Neural cell (in vitro differentiated cells): ENCODE measurements around the gene BLTP1. TPM values are rescaled to one million over a fixed set of nuclear protein-coding genes. Genes with fewer than 3 reads are reported as not detected.

Source experiments
- H2AFZ ChIP-seq: fragments of 200-600, 300-800 bp; sonication (generic), shearing (Covaris generic); 2 replicates; pipeline ENCODE4 v1.6.0; 2014; ENCODE audit warnings: low read depth, mild to moderate bottlenecking, antibody characterized with exemption, low read length, moderate library complexity
- H3F3A ChIP-seq: fragments of 200-600 bp; shearing (Covaris generic); 2 replicates; pipeline ENCODE4 v1.6.1; 2016; ENCODE audit warnings: mild to moderate bottlenecking, moderate library complexity, mixed read lengths, antibody characterized with exemption, low read length; ENCODE audit not compliant: insufficient read depth, poor library complexity, severe bottlenecking
- H3K27ac ChIP-seq: fragments of 200-600, 300-800 bp; sonication (generic), shearing (Covaris generic); 2 replicates; pipeline ENCODE4 v1.5.1; 2014; ENCODE audit warnings: mild to moderate bottlenecking, low read length, moderate library complexity
- H3K27me3 ChIP-seq: fragments of 300-800, 200-600 bp; sonication (generic), shearing (Covaris generic); 2 replicates; pipeline ENCODE4 v1.6.0; 2014; ENCODE audit warnings: mild to moderate bottlenecking, low read depth, low read length, moderate library complexity; ENCODE audit not compliant: insufficient read depth
- H3K36me3 ChIP-seq: fragments of 300-800, 200-600 bp; sonication (generic), shearing (Covaris generic); 2 replicates; pipeline ENCODE4 v1.5.1; 2014; ENCODE audit warnings: mild to moderate bottlenecking, antibody characterized with exemption, low read length, moderate library complexity; ENCODE audit not compliant: insufficient read depth
- H3K4me2 ChIP-seq: fragments of 300-800, 200-600 bp; sonication (generic), shearing (Covaris generic); 2 replicates; pipeline ENCODE4 v1.6.0; 2014; ENCODE audit warnings: mild to moderate bottlenecking, low read length
- H3K4me3 ChIP-seq: fragments of 300-800, 200-600 bp; sonication (generic), shearing (Covaris generic); 2 replicates; pipeline ENCODE4 v1.5.1; 2014; ENCODE audit warnings: mild to moderate bottlenecking, low read length, moderate library complexity
- H3K79me2 ChIP-seq: fragments of 200-600 bp; shearing (Covaris generic); replicated peaks from 2 replicates; pipeline ENCODE4 v1.6.0; 2014; ENCODE audit warnings: mild to moderate bottlenecking, low read length, moderate library complexity; ENCODE audit not compliant: insufficient read depth
- H3K9ac ChIP-seq: fragments of 300-800, 200-600 bp; sonication (generic), shearing (Covaris generic); 2 replicates; pipeline ENCODE4 v1.6.1; 2016; ENCODE audit warnings: mild to moderate bottlenecking, low read length, mixed read lengths
- H3K9me2 ChIP-seq: fragments of 200-600 bp; shearing (Covaris generic); 2 replicates; pipeline ENCODE4 v1.6.1; 2016; ENCODE audit warnings: mild to moderate bottlenecking, low read length, mixed read lengths; ENCODE audit not compliant: insufficient read depth
- H3K9me3 ChIP-seq: fragments of 200-600, 300-800 bp; sonication (generic), shearing (Covaris generic); 2 replicates; pipeline ENCODE4 v1.6.1; 2016; ENCODE audit warnings: mild to moderate bottlenecking, mixed run types, low read length, moderate library complexity, mixed read lengths
- H4K20me1 ChIP-seq: fragments of 200-600 bp; shearing (Covaris generic); 2 replicates; pipeline ENCODE4 v1.6.1; 2016; ENCODE audit warnings: mild to moderate bottlenecking, mixed run types; ENCODE audit not compliant: insufficient read depth
- EP300 ChIP-seq: fragments of 450-650 bp; conservative IDR thresholded peaks from 2 replicates; pipeline ENCODE4 v1.6.1; 2014; ENCODE audit warnings: antibody characterized with exemption, mild to moderate bottlenecking, moderate library complexity; ENCODE audit not compliant: poor library complexity, severe bottlenecking
- EZH2 ChIP-seq: fragments of 200-600, 300-800 bp; shearing (Covaris generic), sonication (generic); IDR thresholded peaks from 2 replicates; pipeline ENCODE4 v1.6.1; 2014; ENCODE audit warnings: antibody characterized with exemption, low read length, borderline replicate concordance, mild to moderate bottlenecking; ENCODE audit not compliant: insufficient read depth, poor library complexity, severe bottlenecking
- MXI1 ChIP-seq: fragments of 450-650 bp; conservative IDR thresholded peaks from 2 replicates; pipeline ENCODE4 v1.6.1; 2014; ENCODE audit warnings: antibody characterized with exemption, mild to moderate bottlenecking; ENCODE audit not compliant: poor library complexity, severe bottlenecking
- POLR2AphosphoS5 ChIP-seq: IDR thresholded peaks from 2 replicates; pipeline ENCODE4 v1.6.1; 2012
- RAD21 ChIP-seq: fragments of 450-650 bp; conservative IDR thresholded peaks from 2 replicates; pipeline ENCODE4 v1.6.1; 2014; ENCODE audit warnings: antibody characterized with exemption, mild to moderate bottlenecking, moderate library complexity
- SMC3 ChIP-seq: fragments of 450-650 bp; conservative IDR thresholded peaks from 2 replicates; pipeline ENCODE4 v1.6.1; 2014; ENCODE audit warnings: antibody characterized with exemption, mild to moderate bottlenecking, moderate library complexity; ENCODE audit not compliant: poor library complexity
- TAF1 ChIP-seq: IDR thresholded peaks from 2 replicates; pipeline ENCODE4 v1.6.1; 2012; ENCODE audit warnings: low read depth
- polyA plus RNA-seq: library from polyadenylated mRNA; depleted of rRNA; stranded (reverse); fragments of >200 nt; gene quantifications from 2 replicates; pipeline ENCODE4 v1.2.3, GENCODE V29; 2014
- TF ChIP-seq, protein P1 (sequence below): IDR thresholded peaks from 2 replicates; pipeline ENCODE4 v1.6.1; 2012; ENCODE audit warnings: borderline replicate concordance
- TF ChIP-seq, protein P2 (sequence below): fragments of 450-650 bp; IDR thresholded peaks from 2 replicates; pipeline ENCODE4 v1.5.1; 2014; ENCODE audit warnings: antibody characterized with exemption, mild to moderate bottlenecking, moderate library complexity; ENCODE audit not compliant: poor library complexity, severe bottlenecking

The BLTP1 gene
- polyA plus RNA-seq, 1 donor from 2014 or later: 126 TPM

DNA sequence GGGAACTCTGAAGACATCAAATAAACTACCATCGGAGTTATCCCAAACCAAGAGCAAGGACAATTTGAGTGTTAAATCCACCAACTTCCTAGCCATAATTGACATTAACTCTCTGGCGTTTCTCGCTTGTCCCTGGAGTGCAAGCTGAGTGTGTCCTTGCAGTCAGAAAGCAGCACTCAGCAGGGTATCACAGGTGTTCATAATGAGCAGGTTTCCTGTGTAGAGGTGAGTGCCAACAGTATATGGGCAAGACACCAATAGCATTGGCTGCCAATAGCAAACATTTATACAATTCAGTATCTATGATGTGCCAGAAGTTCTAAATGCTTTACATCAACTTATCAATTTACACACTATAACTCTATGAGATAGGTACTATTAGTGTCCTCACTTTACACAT, 11.2 kb downstream of the BLTP1 start:
- H4K20me1 ChIP-seq: no peaks in the 10 kb centered on the region
- no peaks in the 10 kb centered on the region for H3K9me3 ChIP-seq
- H3K27ac ChIP-seq: no peak overlapping the region
- H2AFZ ChIP-seq: no peak overlapping the region
- H3K4me3 ChIP-seq: no peak overlapping the region
- no peaks in the 10 kb centered on the region for H3K36me3 ChIP-seq
- peaks cover 4% of the 10 kb centered on the region for H3K79me2 ChIP-seq
- H3F3A ChIP-seq: no peaks in the 10 kb centered on the region
- TF ChIP-seq EP300: no peak
- no peak for TF ChIP-seq TAF1
- TF ChIP-seq POLR2AphosphoS5: no peak
- TF ChIP-seq MXI1: no peak
- TF ChIP-seq, protein P1, sequence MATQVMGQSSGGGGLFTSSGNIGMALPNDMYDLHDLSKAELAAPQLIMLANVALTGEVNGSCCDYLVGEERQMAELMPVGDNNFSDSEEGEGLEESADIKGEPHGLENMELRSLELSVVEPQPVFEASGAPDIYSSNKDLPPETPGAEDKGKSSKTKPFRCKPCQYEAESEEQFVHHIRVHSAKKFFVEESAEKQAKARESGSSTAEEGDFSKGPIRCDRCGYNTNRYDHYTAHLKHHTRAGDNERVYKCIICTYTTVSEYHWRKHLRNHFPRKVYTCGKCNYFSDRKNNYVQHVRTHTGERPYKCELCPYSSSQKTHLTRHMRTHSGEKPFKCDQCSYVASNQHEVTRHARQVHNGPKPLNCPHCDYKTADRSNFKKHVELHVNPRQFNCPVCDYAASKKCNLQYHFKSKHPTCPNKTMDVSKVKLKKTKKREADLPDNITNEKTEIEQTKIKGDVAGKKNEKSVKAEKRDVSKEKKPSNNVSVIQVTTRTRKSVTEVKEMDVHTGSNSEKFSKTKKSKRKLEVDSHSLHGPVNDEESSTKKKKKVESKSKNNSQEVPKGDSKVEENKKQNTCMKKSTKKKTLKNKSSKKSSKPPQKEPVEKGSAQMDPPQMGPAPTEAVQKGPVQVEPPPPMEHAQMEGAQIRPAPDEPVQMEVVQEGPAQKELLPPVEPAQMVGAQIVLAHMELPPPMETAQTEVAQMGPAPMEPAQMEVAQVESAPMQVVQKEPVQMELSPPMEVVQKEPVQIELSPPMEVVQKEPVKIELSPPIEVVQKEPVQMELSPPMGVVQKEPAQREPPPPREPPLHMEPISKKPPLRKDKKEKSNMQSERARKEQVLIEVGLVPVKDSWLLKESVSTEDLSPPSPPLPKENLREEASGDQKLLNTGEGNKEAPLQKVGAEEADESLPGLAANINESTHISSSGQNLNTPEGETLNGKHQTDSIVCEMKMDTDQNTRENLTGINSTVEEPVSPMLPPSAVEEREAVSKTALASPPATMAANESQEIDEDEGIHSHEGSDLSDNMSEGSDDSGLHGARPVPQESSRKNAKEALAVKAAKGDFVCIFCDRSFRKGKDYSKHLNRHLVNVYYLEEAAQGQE: no peak
- no peaks in the 10 kb centered on the region for H3K9me2 ChIP-seq
- H3K9ac ChIP-seq: no peak overlapping the region
- H3K27me3 ChIP-seq: no peaks in the 10 kb centered on the region
- H3K4me2 ChIP-seq: no peak overlapping the region

DNA sequence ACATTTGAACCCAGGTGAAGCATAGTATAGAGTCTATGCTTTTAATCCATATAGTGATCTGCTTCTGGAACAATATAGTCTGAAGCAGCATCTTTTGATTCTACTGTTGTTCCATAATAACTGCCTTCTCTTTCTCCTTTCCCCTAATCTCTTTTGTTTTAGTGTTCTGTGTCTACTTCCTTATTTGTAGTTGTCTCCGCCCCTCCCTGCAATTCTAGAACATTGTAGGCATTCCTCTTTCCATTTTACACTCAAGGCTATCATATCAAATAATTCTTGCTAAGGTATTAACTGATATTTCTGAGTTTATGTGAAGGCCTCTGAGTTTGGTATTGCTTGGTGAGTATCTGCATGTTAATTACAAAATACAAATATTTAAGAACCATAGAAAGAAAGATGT, 11.6 kb downstream of the BLTP1 start:
- TF ChIP-seq MXI1 (no peak), EP300 (no peak), EZH2 (no peak), POLR2AphosphoS5 (no peak)
- H3K79me2 ChIP-seq: peaks cover 4% of the 10 kb centered on the region

GRCh38 chr4:122167369-122167768, 15.2 kb downstream of the BLTP1 start:
- H3F3A ChIP-seq: no peaks in the 10 kb centered on the region
- no peaks in the 10 kb centered on the region for H4K20me1 ChIP-seq
- H3K9me2 ChIP-seq: no peaks in the 10 kb centered on the region
- H3K4me2 ChIP-seq: no peak overlapping the region
- H3K9ac ChIP-seq: no peak overlapping the region
- H3K36me3 ChIP-seq: no peaks in the 10 kb centered on the region
- H2AFZ ChIP-seq: no peak overlapping the region
- no peak overlapping the region for H3K4me3 ChIP-seq
- no peaks in the 10 kb centered on the region for H3K27me3 ChIP-seq
- H3K27ac ChIP-seq: no peak overlapping the region
- no peaks in the 10 kb centered on the region for H3K9me3 ChIP-seq
- peaks cover 11% of the 10 kb centered on the region for H3K79me2 ChIP-seq
- TF ChIP-seq EZH2 (no peak), POLR2AphosphoS5 (no peak), EP300 (no peak), SMC3 (no peak), MXI1 (no peak), RAD21 (no peak), TAF1 (no peak)
- TF ChIP-seq, protein P1: no peak
- TF ChIP-seq, protein P2, sequence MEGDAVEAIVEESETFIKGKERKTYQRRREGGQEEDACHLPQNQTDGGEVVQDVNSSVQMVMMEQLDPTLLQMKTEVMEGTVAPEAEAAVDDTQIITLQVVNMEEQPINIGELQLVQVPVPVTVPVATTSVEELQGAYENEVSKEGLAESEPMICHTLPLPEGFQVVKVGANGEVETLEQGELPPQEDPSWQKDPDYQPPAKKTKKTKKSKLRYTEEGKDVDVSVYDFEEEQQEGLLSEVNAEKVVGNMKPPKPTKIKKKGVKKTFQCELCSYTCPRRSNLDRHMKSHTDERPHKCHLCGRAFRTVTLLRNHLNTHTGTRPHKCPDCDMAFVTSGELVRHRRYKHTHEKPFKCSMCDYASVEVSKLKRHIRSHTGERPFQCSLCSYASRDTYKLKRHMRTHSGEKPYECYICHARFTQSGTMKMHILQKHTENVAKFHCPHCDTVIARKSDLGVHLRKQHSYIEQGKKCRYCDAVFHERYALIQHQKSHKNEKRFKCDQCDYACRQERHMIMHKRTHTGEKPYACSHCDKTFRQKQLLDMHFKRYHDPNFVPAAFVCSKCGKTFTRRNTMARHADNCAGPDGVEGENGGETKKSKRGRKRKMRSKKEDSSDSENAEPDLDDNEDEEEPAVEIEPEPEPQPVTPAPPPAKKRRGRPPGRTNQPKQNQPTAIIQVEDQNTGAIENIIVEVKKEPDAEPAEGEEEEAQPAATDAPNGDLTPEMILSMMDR: no peak

More for the DNA sequence above, 11.6 kb downstream of the BLTP1 start:
- Histone ChIP-seq H4K20me1 (no peaks in the 10 kb centered on the region), H3K36me3 (no peaks in the 10 kb centered on the region), H3K27ac (no peak overlapping the region), H3K4me3 (no peak overlapping the region), H3K27me3 (no peaks in the 10 kb centered on the region), H2AFZ (no peak overlapping the region), H3K9ac (no peak overlapping the region), H3K4me2 (no peak overlapping the region), H3K9me2 (no peaks in the 10 kb centered on the region), H3K9me3 (no peaks in the 10 kb centered on the region), H3F3A (no peaks in the 10 kb centered on the region)
